ENCODE data around the gene APBB2. TPM values are rescaled to one million over a fixed set of nuclear protein-coding genes. Genes with fewer than 3 reads are reported as not detected.

Gene APBB2
- total and polyA plus RNA-seq, 12 donors, result 5.2 to 35.4 (median 26.3) TPM

- Histone ChIP-seq H3K36me3 (no peaks in the 10 kb centered on the region), H3K4me3 (no peak overlapping the region), H3K4me1 (peaks cover 2 to 42% (median 24%) of the 10 kb centered on the region in 9 donors), H3K27ac (peak overlapping the region in 2 of 10 donors; percentile 43 to 49), H3K27me3 (no peaks in the 10 kb centered on the region), H3K9me3 (no peaks in the 10 kb centered on the region)
- DNase-seq (no peak), ATAC-seq (peak in 5 of 8 donors; percentile 35 to 73 (median 61))
- TF ChIP-seq, protein P1, sequence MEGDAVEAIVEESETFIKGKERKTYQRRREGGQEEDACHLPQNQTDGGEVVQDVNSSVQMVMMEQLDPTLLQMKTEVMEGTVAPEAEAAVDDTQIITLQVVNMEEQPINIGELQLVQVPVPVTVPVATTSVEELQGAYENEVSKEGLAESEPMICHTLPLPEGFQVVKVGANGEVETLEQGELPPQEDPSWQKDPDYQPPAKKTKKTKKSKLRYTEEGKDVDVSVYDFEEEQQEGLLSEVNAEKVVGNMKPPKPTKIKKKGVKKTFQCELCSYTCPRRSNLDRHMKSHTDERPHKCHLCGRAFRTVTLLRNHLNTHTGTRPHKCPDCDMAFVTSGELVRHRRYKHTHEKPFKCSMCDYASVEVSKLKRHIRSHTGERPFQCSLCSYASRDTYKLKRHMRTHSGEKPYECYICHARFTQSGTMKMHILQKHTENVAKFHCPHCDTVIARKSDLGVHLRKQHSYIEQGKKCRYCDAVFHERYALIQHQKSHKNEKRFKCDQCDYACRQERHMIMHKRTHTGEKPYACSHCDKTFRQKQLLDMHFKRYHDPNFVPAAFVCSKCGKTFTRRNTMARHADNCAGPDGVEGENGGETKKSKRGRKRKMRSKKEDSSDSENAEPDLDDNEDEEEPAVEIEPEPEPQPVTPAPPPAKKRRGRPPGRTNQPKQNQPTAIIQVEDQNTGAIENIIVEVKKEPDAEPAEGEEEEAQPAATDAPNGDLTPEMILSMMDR (IDR thresholded peaks at IDR 0.05), result no peak
- 73 to 77% methylated on average over 10 of the region's 10 CpGs for WGBS, 2 donors
- intact Hi-C loops (cut with DNase I), result no loop called here
Measured at GRCh38 chr4:41160012-41160789, 54.1 kb downstream of the APBB2 start.

DNA sequence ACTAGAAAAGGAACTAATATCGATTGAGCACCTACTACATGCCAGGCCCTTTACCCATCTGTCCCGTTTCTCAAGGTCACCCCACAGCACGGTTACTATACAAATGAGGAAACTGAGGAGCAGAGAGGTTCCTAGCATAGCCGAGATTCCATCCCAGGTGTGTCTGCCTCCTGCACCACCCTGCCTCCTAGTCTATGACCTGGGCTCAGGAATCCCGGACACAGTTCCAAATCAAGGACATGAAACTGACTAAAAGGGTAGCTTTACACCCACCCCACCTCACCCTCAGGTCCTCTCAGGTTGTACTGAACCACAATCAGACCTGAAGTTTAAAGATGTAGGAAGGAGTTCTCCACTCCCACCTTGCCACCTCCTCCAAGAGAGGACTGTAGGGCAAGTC, 55.6 kb downstream of the APBB2 start:
- 97 to 100% methylated on average over 5 of the region's 5 CpGs for WGBS, 2 donors

GRCh38 chr4:41158274-41158673, 56.1 kb downstream of the APBB2 start:
- H3K4me3 ChIP-seq, result no peak overlapping the region
- peaks cover 6 to 62% (median 40%) of the 10 kb centered on the region in 9 donors for H3K4me1 ChIP-seq
- TF ChIP-seq, protein P1 (IDR thresholded peaks at IDR 0.05), result no peak
- no peak for ATAC-seq
- WGBS, 2 donors, result 70 to 90% methylated on average over 1 of the region's 1 CpG
- no peaks in the 10 kb centered on the region for H3K36me3 ChIP-seq
- H3K9me3 ChIP-seq, result no peaks in the 10 kb centered on the region
- intact Hi-C loops (cut with DNase I), result no loop called here
- no peak overlapping the region for H3K27ac ChIP-seq
- H3K27me3 ChIP-seq, result no peaks in the 10 kb centered on the region
- DNase-seq, result no peak

More for the DNA sequence above, 55.6 kb downstream of the APBB2 start:
- TF ChIP-seq, protein P1 (IDR thresholded peaks at IDR 0.05), result no peak
- peak in 1 of 8 donors; percentile 21 for ATAC-seq
- Histone ChIP-seq H3K36me3 (no peaks in the 10 kb centered on the region), H3K4me1 (peaks cover 6 to 57% (median 37%) of the 10 kb centered on the region in 9 donors), H3K27ac (no peak overlapping the region), H3K9me3 (no peaks in the 10 kb centered on the region), H3K27me3 (no peaks in the 10 kb centered on the region), H3K4me3 (no peak overlapping the region)
- DNase-seq, result no peak
- intact Hi-C loops (cut with DNase I), result no loop called here

DNA sequence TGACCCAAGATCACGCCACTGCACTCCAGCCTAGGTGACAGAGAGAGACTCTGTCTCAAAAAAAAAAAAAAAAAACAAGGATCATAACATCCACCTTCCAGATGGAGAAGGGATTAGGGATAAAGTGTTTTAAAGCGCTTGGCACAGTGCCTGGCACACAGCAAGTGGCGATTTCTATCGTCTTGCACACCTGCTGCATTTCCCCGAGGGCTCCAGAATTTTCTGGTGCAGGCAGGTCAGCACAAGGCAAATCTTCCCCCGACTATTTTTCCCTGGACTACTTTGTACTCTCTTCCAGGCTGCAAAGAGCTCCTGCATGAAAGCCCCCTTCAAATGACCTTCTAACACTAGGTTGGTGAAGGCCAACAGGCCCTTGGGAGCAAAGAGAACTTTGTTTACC, 57.3 kb downstream of the APBB2 start:
- WGBS, 2 donors, result 58 to 79% methylated on average over 6 of the region's 6 CpGs
- intact Hi-C loops (cut with DNase I), result no loop called here
- Histone ChIP-seq H3K9me3 (no peaks in the 10 kb centered on the region), H3K27ac (peak overlapping the region in 1 of 10 donors; percentile 51), H3K4me1 (peaks cover 6 to 63% (median 40%) of the 10 kb centered on the region in 9 donors), H3K36me3 (no peaks in the 10 kb centered on the region), H3K4me3 (no peak overlapping the region), H3K27me3 (no peaks in the 10 kb centered on the region)
- TF ChIP-seq, protein P1 (IDR thresholded peaks at IDR 0.05), result no peak
- no peak for DNase-seq
- ATAC-seq, result no peak

Data from heart right ventricle (tissue), 16 donors.